NB4 (cell line): ENCODE data around the gene SLC6A19.

Experiments
- DNase-seq: peaks from one replicate; pipeline ENCODE4 v3.0.0; 2010; ENCODE audit warnings: low read depth
- H3K4me3 ChIP-seq: one replicate; pipeline ENCODE4 v1.5.1; 2011; ENCODE audit warnings: mild to moderate bottlenecking, low read depth, low read length, moderate library complexity
- CTCF ChIP-seq: IDR thresholded peaks from one replicate; pipeline ENCODE4 v1.5.1; 2012; ENCODE audit warnings: low read depth, low read length
- MAX ChIP-seq: IDR thresholded peaks from 2 replicates; pipeline ENCODE4 v1.6.1; 2011; ENCODE audit warnings: low read depth, low read length
- MYC ChIP-seq: IDR thresholded peaks from 2 replicates; pipeline ENCODE4 v1.6.1; 2011; ENCODE audit warnings: low read depth, low read length
- POLR2A ChIP-seq: IDR thresholded peaks from 2 replicates; pipeline ENCODE4 v1.6.1; 2011; ENCODE audit warnings: mild to moderate bottlenecking; ENCODE audit not compliant: insufficient read length; ENCODE audit errors: extremely low read depth

The SLC6A19 gene

GRCh38 chr5:1161108-1161832 lies 40.1 kb upstream of the SLC6A19 start:
- TF ChIP-seq CTCF (no peak), MYC (no peak), MAX (no peak), POLR2A (no peak)
- no peak for DNase-seq
- H3K4me3 ChIP-seq: no peak overlapping the region

GRCh38 chr5:1161833-1162229 lies 39.6 kb upstream of the SLC6A19 start:
- no peak for TF ChIP-seq CTCF
- no peak for TF ChIP-seq POLR2A
- no peak for TF ChIP-seq MAX
- TF ChIP-seq MYC: no peak
- no peak overlapping the region for H3K4me3 ChIP-seq
- no peak for DNase-seq

GRCh38 chr5:1162276-1162675 lies 39.1 kb upstream of the SLC6A19 start:
- DNase-seq: no peak
- no peak overlapping the region for H3K4me3 ChIP-seq
- no peak for TF ChIP-seq MYC
- no peak for TF ChIP-seq MAX
- no peak for TF ChIP-seq POLR2A
- TF ChIP-seq CTCF: no peak

GRCh38 chr5:1162751-1163150 lies 38.6 kb upstream of the SLC6A19 start:
- H3K4me3 ChIP-seq: no peak overlapping the region
- DNase-seq: peak; percentile 32
- TF ChIP-seq CTCF (no peak), MAX (no peak)

- no peak for DNase-seq
Measured at GRCh38 chr5:1163366-1163765, 38.0 kb upstream of the SLC6A19 start.

More at GRCh38 chr5:1163366-1163765, 38.0 kb upstream of the SLC6A19 start:
- no peak overlapping the region for H3K4me3 ChIP-seq
- TF ChIP-seq MAX (no peak), MYC (no peak), CTCF (no peak), POLR2A (no peak)
